ENCODE results near the gene TNFAIP3.
A peak's percentile ranks its signal among the peaks of the same experiment; 100 is the strongest.

TNFAIP3 gene

DNA sequence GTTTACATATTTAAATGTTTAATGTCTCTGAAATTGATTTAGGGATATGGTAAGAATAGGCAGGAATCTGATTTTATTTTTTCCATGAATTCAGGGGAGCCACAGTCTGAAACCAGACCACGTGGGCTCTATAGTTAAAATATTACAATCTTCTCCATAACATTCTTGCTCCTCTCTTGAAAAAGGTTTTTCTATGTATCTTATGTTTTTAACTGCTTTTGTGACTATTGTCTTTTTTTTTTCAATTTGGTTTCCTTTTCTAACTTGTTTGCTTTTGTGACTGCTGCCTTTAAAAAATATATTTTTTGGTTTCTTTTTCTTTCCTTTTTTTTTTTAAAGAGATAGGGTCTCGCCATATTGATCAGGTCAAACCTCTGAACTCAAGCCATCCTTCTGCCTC is 40.1 kb downstream of the TNFAIP3 start:
- H3K4me3 ChIP-seq (ENCODE audit: low read length) = no peak overlapping the region
- H3K9ac ChIP-seq (ENCODE audit: low read length) = no peak overlapping the region
- H3K27me3 ChIP-seq (replicated peaks; ENCODE audit: control insufficient read depth, insufficient read depth, low read length) = no peaks in the 10 kb centered on the region
- H3K4me1 ChIP-seq (ENCODE audit: control insufficient read depth, insufficient read depth, low read length) = peaks cover 33% of the 10 kb centered on the region
- no peaks in the 10 kb centered on the region for H3K9me3 ChIP-seq (ENCODE audit: control insufficient read depth, low read length)
- DNase-seq (ENCODE audit: low read depth) = no peak
- H3K36me3 ChIP-seq (ENCODE audit: control insufficient read depth, insufficient read depth, low read length, severe bottlenecking) = no peaks in the 10 kb centered on the region

DNA sequence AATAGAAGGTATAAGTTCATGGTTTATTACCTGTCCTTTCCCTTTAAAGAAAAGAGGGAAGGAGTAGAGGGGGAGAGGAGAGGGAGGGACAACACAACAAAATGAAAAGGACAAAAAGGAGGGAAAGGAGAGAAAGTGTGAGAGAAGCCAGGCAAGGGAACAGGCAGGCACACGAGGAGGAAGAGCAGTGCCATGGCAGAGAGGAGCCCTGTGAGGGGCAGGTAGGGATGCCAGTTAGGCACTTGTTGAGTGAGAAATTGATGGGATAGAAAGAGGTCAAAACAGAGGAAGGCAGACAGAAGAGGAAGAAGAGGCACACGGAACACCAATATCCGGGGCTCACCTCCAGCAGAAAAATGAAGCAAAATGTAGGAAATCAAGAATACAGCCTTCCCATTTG is 42.5 kb downstream of the TNFAIP3 start:
- DNase-seq (ENCODE audit: low read depth) = no peak
- Histone ChIP-seq H3K4me1 (ENCODE audit: control insufficient read depth, insufficient read depth, low read length) (peaks cover 32% of the 10 kb centered on the region), H3K4me3 (ENCODE audit: low read length) (no peak overlapping the region), H3K27me3 (replicated peaks; ENCODE audit: control insufficient read depth, insufficient read depth, low read length) (no peaks in the 10 kb centered on the region), H3K9me3 (ENCODE audit: control insufficient read depth, low read length) (peaks cover 9% of the 10 kb centered on the region), H3K9ac (ENCODE audit: low read length) (no peak overlapping the region), H3K36me3 (ENCODE audit: control insufficient read depth, insufficient read depth, low read length, severe bottlenecking) (no peaks in the 10 kb centered on the region)

DNA sequence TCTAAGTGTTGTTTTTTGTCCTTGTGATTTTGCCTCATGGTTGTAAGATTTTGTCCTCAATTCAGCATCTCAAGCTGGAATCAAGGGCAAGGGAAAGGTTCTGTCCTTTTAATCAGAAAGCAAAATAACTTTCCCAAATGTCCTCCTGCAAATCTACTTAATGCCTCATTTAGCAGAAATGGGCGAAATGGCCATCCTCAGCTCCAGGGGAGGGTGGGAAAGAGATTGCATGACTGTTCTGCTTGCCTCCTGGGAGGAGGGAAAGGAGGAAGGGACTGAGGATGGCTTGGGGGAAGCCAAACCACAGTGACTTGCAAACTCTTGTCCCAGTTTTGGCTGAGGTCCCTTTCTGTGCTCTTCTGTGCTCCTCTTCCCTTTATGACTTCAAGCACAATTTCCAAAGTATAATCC is 43.4 kb downstream of the TNFAIP3 start:
- Histone ChIP-seq H3K27me3 (replicated peaks; ENCODE audit: control insufficient read depth, insufficient read depth, low read length) (no peaks in the 10 kb centered on the region), H3K9ac (ENCODE audit: low read length) (peak overlapping the region; percentile 48), H3K9me3 (ENCODE audit: control insufficient read depth, low read length) (peaks cover 9% of the 10 kb centered on the region), H3K36me3 (ENCODE audit: control insufficient read depth, insufficient read depth, low read length, severe bottlenecking) (no peaks in the 10 kb centered on the region), H3K4me3 (ENCODE audit: low read length) (peak overlapping the region; percentile 30), H3K4me1 (ENCODE audit: control insufficient read depth, insufficient read depth, low read length) (peaks cover 24% of the 10 kb centered on the region)
- peak; percentile 32 for DNase-seq (ENCODE audit: low read depth)

DNA sequence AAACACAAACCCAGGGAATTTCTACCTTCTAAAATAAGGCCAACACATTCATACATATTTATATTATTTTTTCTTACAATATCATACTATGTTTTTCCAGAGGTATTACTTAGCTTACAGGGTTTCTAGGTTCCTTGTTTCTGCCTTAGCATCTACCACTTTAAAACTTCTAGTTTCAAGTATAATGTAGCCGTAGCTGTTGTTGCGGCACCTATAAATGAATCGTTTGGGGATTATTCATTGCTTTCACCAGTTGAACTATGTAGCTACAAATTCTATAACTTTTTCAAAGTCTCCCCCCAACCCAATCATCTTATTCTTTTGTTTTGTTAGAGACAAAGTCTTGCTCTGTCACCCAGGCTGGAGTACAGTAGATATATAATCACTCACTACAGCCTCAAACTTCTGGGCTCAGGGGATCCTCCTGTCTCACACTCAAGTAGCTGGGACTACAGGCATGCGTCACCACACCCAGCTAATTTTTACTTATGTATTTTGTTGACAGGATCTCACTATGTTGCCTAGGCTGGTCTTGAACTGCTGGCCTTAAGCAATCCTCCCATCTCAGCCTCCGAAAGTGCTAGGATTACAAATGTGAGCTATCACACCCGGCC is 43.9 kb downstream of the TNFAIP3 start:
- peak overlapping the region; percentile 30 for H3K4me3 ChIP-seq (ENCODE audit: low read length)
- H3K9me3 ChIP-seq (ENCODE audit: control insufficient read depth, low read length) = peaks cover 9% of the 10 kb centered on the region
- H3K4me1 ChIP-seq (ENCODE audit: control insufficient read depth, insufficient read depth, low read length) = peaks cover 21% of the 10 kb centered on the region
- H3K27me3 ChIP-seq (replicated peaks; ENCODE audit: control insufficient read depth, insufficient read depth, low read length) = no peaks in the 10 kb centered on the region
- H3K9ac ChIP-seq (ENCODE audit: low read length) = peak overlapping the region; percentile 48
- no peak for DNase-seq (ENCODE audit: low read depth)
- H3K36me3 ChIP-seq (ENCODE audit: control insufficient read depth, insufficient read depth, low read length, severe bottlenecking) = no peaks in the 10 kb centered on the region

DNA sequence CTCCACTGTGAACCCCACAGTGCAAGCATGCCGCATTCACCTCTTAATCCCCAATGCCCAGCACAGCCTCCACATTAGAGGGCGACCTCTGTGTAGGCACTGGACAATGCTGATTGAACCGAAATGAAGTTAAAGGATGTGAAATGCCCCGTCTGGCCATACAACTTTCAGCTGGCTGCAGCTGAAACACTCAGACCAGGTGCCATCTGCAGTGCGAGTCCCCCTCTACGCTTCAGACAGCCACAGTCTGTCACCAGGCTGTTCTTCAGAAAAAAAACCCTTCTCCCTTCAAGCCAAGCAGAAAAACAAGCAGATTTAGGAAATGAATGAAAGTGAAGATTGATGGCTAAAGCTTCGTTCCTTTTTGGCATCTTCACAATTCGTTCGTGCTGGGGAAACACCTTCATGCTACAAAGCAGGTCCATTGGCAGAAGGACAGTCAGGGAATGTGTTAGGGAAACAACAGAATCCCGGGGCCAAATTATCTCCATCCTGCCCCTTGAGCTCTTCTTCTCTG is 44.7 kb downstream of the TNFAIP3 start:
- DNase-seq (ENCODE audit: low read depth) = no peak
- H3K4me1 ChIP-seq (ENCODE audit: control insufficient read depth, insufficient read depth, low read length) = peaks cover 21% of the 10 kb centered on the region
- H3K4me3 ChIP-seq (ENCODE audit: low read length) = no peak overlapping the region
- no peaks in the 10 kb centered on the region for H3K36me3 ChIP-seq (ENCODE audit: control insufficient read depth, insufficient read depth, low read length, severe bottlenecking)
- H3K27me3 ChIP-seq (replicated peaks; ENCODE audit: control insufficient read depth, insufficient read depth, low read length) = no peaks in the 10 kb centered on the region
- H3K9ac ChIP-seq (ENCODE audit: low read length) = peak overlapping the region; percentile 48
- peaks cover 9% of the 10 kb centered on the region for H3K9me3 ChIP-seq (ENCODE audit: control insufficient read depth, low read length)

DNA sequence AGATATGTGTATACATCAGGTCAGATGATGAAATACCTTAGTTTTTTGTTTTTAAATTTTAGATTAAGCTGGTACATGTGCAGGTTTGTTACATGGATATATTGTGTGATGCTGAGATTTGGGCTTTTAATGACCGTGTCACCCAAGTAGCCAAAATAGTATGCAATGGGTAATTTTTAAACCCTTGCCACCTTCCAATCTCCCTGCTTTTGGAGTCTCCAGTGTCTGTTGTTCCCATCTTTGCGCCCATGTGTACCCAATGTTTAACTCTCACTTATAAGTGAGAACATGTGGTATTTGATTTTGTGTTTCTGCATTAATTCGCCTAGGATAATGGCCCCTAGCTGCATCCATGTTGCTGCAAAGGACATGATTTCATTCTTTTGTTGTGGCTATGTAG is 45.8 kb downstream of the TNFAIP3 start:
- peaks cover 9% of the 10 kb centered on the region for H3K9me3 ChIP-seq (ENCODE audit: control insufficient read depth, low read length)
- no peaks in the 10 kb centered on the region for H3K36me3 ChIP-seq (ENCODE audit: control insufficient read depth, insufficient read depth, low read length, severe bottlenecking)
- H3K4me3 ChIP-seq (ENCODE audit: low read length) = no peak overlapping the region
- H3K9ac ChIP-seq (ENCODE audit: low read length) = no peak overlapping the region
- H3K27me3 ChIP-seq (replicated peaks; ENCODE audit: control insufficient read depth, insufficient read depth, low read length) = no peaks in the 10 kb centered on the region
- peaks cover 21% of the 10 kb centered on the region for H3K4me1 ChIP-seq (ENCODE audit: control insufficient read depth, insufficient read depth, low read length)
- no peak for DNase-seq (ENCODE audit: low read depth)

DNA sequence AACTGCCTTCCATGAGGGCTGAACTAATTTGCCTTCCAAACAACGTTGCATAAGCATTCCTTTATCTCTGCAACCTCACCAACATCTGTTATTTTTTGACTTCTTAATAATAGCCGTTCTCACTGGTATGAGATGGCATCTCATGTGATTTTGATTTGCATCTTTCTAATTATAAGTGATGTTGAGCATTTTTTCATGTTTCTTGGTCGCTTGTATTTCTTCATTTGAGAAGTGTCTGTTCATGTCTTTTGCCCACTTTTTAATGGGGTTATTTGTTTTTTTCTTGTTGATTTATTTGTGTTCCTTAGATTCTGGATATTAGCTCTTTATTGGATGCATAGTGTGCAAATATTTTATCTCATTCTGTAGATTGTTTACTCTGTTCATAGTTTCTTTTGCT is 46.4 kb downstream of the TNFAIP3 start:
- H3K27me3 ChIP-seq (replicated peaks; ENCODE audit: control insufficient read depth, insufficient read depth, low read length) = no peaks in the 10 kb centered on the region
- H3K9ac ChIP-seq (ENCODE audit: low read length) = no peak overlapping the region
- H3K4me1 ChIP-seq (ENCODE audit: control insufficient read depth, insufficient read depth, low read length) = peaks cover 21% of the 10 kb centered on the region
- H3K9me3 ChIP-seq (ENCODE audit: control insufficient read depth, low read length) = peaks cover 9% of the 10 kb centered on the region
- H3K36me3 ChIP-seq (ENCODE audit: control insufficient read depth, insufficient read depth, low read length, severe bottlenecking) = no peaks in the 10 kb centered on the region
- H3K4me3 ChIP-seq (ENCODE audit: low read length) = no peak overlapping the region
- DNase-seq (ENCODE audit: low read depth) = no peak

DNA sequence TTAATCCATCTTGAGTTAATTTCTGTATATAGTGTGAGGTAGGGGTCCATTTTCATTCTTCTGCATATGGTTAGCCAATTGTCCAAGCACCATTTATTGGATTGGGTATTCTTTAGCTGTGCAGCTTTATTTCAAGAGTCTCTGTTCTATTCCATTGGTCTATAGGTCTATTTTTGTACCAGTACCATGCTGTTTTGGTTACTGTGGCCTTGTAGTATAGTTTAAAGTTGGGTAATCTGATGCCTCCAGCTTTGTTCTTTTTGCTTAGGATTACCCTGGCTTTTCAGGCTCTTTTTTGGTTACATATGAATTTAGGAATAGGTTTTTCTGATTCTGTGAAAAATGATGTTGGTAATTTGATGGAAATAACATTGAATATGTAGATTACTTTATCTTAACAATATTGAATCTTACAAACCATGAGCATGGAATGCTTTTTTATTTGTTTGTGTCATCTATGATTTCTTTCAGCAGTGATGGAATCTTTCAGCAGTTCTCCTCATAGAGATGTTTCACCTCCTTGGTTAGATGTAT is 47.0 kb downstream of the TNFAIP3 start:
- Histone ChIP-seq H3K27me3 (replicated peaks; ENCODE audit: control insufficient read depth, insufficient read depth, low read length) (no peaks in the 10 kb centered on the region), H3K9me3 (ENCODE audit: control insufficient read depth, low read length) (peaks cover 9% of the 10 kb centered on the region), H3K4me1 (ENCODE audit: control insufficient read depth, insufficient read depth, low read length) (peaks cover 23% of the 10 kb centered on the region), H3K9ac (ENCODE audit: low read length) (no peak overlapping the region), H3K4me3 (ENCODE audit: low read length) (no peak overlapping the region), H3K36me3 (ENCODE audit: control insufficient read depth, insufficient read depth, low read length, severe bottlenecking) (no peaks in the 10 kb centered on the region)
- no peak for DNase-seq (ENCODE audit: low read depth)

DNA sequence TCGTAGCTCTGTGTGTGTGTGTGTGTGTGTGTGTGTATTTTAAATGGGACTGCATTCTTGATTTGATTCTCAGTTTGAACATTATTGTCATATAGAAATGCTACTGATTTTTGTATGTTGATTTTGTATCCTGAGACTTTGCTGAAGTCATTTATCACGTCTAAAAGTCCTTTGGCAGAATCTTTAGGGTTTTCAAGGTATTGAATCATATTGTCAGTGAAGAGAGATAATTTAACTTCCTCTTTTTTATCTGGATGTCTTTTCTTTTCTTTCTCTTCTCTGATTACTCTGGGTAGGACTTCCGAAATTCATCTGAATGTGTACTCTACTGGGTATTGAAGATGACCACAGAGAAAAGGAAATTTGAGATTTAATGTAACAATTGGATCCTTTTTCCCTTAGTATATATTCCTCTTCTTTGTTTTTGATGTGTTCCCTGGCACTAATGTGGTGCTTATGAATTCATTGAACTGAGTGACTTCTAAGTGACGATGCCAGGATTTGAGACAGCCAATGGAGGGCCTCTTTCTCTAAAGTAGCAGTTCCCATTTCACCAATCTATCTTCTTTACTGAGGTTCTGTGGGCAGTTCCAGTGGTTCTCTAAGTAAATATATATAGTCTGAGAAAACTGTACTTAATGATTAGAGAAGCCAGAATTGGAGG is 47.6 kb downstream of the TNFAIP3 start:
- Histone ChIP-seq H3K4me3 (ENCODE audit: low read length) (no peak overlapping the region), H3K4me1 (ENCODE audit: control insufficient read depth, insufficient read depth, low read length) (peaks cover 27% of the 10 kb centered on the region), H3K27me3 (replicated peaks; ENCODE audit: control insufficient read depth, insufficient read depth, low read length) (no peaks in the 10 kb centered on the region), H3K9ac (ENCODE audit: low read length) (no peak overlapping the region), H3K36me3 (ENCODE audit: control insufficient read depth, insufficient read depth, low read length, severe bottlenecking) (no peaks in the 10 kb centered on the region), H3K9me3 (ENCODE audit: control insufficient read depth, low read length) (peaks cover 9% of the 10 kb centered on the region)
- no peak for DNase-seq (ENCODE audit: low read depth)

DNA sequence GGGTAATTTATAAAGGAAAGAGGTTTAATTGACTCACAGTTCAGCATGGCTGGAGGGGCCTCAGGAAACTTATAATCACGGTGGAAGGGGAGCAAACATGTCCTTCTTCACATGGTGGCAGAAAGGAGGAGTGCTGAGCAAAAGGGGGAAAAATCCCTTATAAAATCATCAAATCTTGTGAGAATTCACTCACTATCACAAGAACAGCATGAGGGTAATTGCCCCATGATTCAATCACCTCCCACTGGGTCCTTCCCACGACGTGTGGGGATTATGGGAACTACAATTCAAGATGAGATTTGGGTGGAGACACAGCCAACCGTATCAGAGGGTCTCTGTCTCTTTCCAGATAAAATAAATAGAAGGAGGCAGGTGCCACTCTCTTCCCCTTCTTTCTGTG is 48.7 kb downstream of the TNFAIP3 start:
- no peak for DNase-seq (ENCODE audit: low read depth)
- Histone ChIP-seq H3K36me3 (ENCODE audit: control insufficient read depth, insufficient read depth, low read length, severe bottlenecking) (no peaks in the 10 kb centered on the region), H3K4me1 (ENCODE audit: control insufficient read depth, insufficient read depth, low read length) (peaks cover 15% of the 10 kb centered on the region), H3K9me3 (ENCODE audit: control insufficient read depth, low read length) (peaks cover 9% of the 10 kb centered on the region), H3K4me3 (ENCODE audit: low read length) (no peak overlapping the region), H3K27me3 (replicated peaks; ENCODE audit: control insufficient read depth, insufficient read depth, low read length) (no peaks in the 10 kb centered on the region), H3K9ac (ENCODE audit: low read length) (no peak overlapping the region)

DNA sequence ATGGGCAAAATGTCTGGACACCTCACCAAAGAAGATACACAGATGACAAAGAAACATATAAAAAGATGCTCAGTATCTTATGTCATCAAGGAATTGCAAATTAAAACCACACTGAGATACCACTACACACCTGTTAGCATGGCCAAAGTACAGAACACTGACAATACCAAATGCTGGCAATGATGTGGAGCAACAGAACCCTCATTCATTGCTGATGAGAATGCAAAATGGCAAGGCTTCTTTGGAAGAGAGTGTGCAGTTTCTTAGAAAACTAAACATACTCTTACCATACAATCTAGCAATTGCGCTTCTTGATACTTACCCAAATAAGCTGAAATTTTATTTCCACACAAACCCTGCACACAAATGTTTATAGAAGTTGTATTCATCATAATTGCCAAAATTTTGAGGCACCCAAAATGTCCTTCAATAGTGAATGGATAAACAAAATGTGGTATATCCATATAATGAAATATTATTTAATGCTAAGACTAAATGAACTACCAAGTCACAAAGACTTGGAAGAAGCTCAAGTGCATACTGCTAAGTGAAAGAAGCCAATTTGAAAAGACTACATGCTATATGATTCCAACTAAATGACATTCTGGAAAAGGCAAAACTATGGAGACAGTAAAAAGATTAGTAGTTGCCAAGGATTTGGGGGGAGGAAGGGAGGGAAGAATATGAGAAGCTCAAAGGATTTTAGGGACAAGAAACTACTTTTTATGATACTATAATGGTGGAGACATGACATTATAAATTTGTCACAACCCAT is 50.7 kb downstream of the TNFAIP3 start:
- H3K9me3 ChIP-seq (ENCODE audit: control insufficient read depth, low read length) = peaks cover 9% of the 10 kb centered on the region
- peaks cover 9% of the 10 kb centered on the region for H3K4me1 ChIP-seq (ENCODE audit: control insufficient read depth, insufficient read depth, low read length)
- no peak for DNase-seq (ENCODE audit: low read depth)
- no peak overlapping the region for H3K4me3 ChIP-seq (ENCODE audit: low read length)
- no peak overlapping the region for H3K9ac ChIP-seq (ENCODE audit: low read length)
- no peaks in the 10 kb centered on the region for H3K36me3 ChIP-seq (ENCODE audit: control insufficient read depth, insufficient read depth, low read length, severe bottlenecking)
- no peaks in the 10 kb centered on the region for H3K27me3 ChIP-seq (replicated peaks; ENCODE audit: control insufficient read depth, insufficient read depth, low read length)
